HCT116 (cell line): Measurements from ENCODE around the gene AFDN. TPM values are rescaled to one million over a fixed set of nuclear protein-coding genes. Genes with fewer than 3 reads are reported as not detected.

ENCODE experiments used
- ATAC-seq: fragments of 200-7000 bp; cut with Tn5 transposase; 2 replicates; pipeline ENCODE4 v1.9.1; 2020; ENCODE audit warnings: mild to moderate bottlenecking, moderate library complexity
- BruUV-seq: library from RNA; stranded (reverse); fragments of 400-500 nt; replicated peaks from 2 replicates; lab custom pipeline; 2021; lab: Mats Ljungman, UMichigan
- CTCF ChIA-PET: fragments of 300-600 bp; sonication (Branson Sonifier 250); formaldehyde crosslinking; loops from one replicate; lab custom pipeline; 2021; ENCODE audit warnings: antibody characterized with exemption; lab: Charles Lee
- POLR2A ChIA-PET: fragments of 300-600, 350-600 bp; sonication (Branson Sonifier 250); formaldehyde crosslinking; loops from one replicate; lab custom pipeline; 2021; ENCODE audit warnings: antibody characterized with exemption; lab: Charles Lee
- RAD21 ChIA-PET, 2 experiments: fragments of 300-600 bp; sonication (Branson Sonifier 250); formaldehyde crosslinking; loops; one replicate each; lab custom pipeline; 2023; ENCODE audit warnings: low total read pairs in 2 of 2; ENCODE audit not compliant: uncharacterized antibody in 2 of 2, unreplicated experiment in 2 of 2, low non-redundant PET in 1 of 2; lab: Charles Lee
- DNase-seq: peaks from one replicate; pipeline ENCODE4 v3.0.0-alpha.2; 2010; ENCODE audit warnings: low read depth, low spot score
- H2AFZ ChIP-seq: fragments of 200-600 bp; shearing (Covaris generic), sonication (generic); 2 replicates; pipeline ENCODE4 v1.6.1; 2017; ENCODE audit warnings: low read depth, mixed run types, mixed read lengths, antibody characterized with exemption, low read length; ENCODE audit not compliant: poor library complexity, severe bottlenecking
- H3K27ac ChIP-seq: 2 replicates; pipeline ENCODE4 v1.5.1; 2012; ENCODE audit warnings: low read depth, low read length
- H3K27me3 ChIP-seq: fragments of 200-600 bp; sonication (generic); 2 replicates; pipeline ENCODE4 v1.6.1; 2016; ENCODE audit warnings: mixed run types, low read length, mixed read lengths; ENCODE audit not compliant: insufficient read depth
- H3K36me3 ChIP-seq, 2 experiments: fragments of 200-500 bp in 1 of 2; fragments of 200-600 bp in 1 of 2; sonication (Bioruptor generic) in 1 of 2; sonication (generic) in 1 of 2; 2 replicates each; pipeline versions ENCODE4 v1.5.1 to v1.6.1; 2014 to 2016; ENCODE audit warnings: low read length in 2 of 2, inconsistent platforms in 1 of 2, mixed read lengths in 1 of 2, mixed run types in 1 of 2; ENCODE audit not compliant: insufficient read depth in 2 of 2, control insufficient read depth in 1 of 2
- H3K4me1 ChIP-seq, 2 experiments: fragments of 200-600 bp in 1 of 2; sonication (generic) in 1 of 2; 2 replicates each; pipeline versions ENCODE4 v1.5.1 to v1.6.1; 2012 to 2017; ENCODE audit warnings: low read length in 2 of 2, inconsistent platforms in 1 of 2, mild to moderate bottlenecking in 1 of 2, mixed read lengths in 1 of 2, mixed run types in 1 of 2, moderate library complexity in 1 of 2; ENCODE audit not compliant: insufficient read depth in 2 of 2, control insufficient read depth in 1 of 2
- H3K4me2 ChIP-seq: fragments of 200-600 bp; sonication (generic); 2 replicates; pipeline ENCODE4 v1.6.1; 2017; ENCODE audit warnings: mixed run types, low read length, mixed read lengths
- H3K4me3 ChIP-seq, 2 experiments: fragments of 200-600 bp in 1 of 2; sonication (generic) in 1 of 2; replicated peaks in 1 of 2; 2 replicates each; pipeline ENCODE4 v1.5.1; 2011 to 2016; ENCODE audit warnings: low read length in 2 of 2, control low read depth in 1 of 2, low read depth in 1 of 2, mild to moderate bottlenecking in 1 of 2, mixed read lengths in 1 of 2, mixed run types in 1 of 2
- H3K79me2 ChIP-seq: fragments of 200-600 bp; sonication (generic); 2 replicates; pipeline ENCODE4 v1.6.1; 2017; ENCODE audit warnings: mild to moderate bottlenecking, mixed run types, low read length, moderate library complexity, mixed read lengths; ENCODE audit not compliant: insufficient read depth
- H3K9ac ChIP-seq: fragments of 200-600 bp; sonication (generic); 2 replicates; pipeline ENCODE4 v1.6.1; 2016; ENCODE audit warnings: low read length, mixed read lengths
- H3K9me2 ChIP-seq: fragments of 200-600 bp; sonication (generic), shearing (Covaris generic); 2 replicates; pipeline ENCODE4 v1.6.1; 2017; ENCODE audit warnings: mixed run types, mild to moderate bottlenecking, moderate library complexity; ENCODE audit not compliant: insufficient read depth
- H3K9me3 ChIP-seq, 2 experiments: fragments of 200-500 bp in 1 of 2; fragments of 200-600 bp in 1 of 2; sonication (Bioruptor generic) in 1 of 2; sonication (generic) in 1 of 2; 2 replicates each; pipeline ENCODE4 v1.6.1; 2014 to 2017; ENCODE audit warnings: low read length in 2 of 2, mixed read lengths in 2 of 2, inconsistent platforms in 1 of 2, low read depth in 1 of 2, mild to moderate bottlenecking in 1 of 2, mixed run types in 1 of 2, moderate library complexity in 1 of 2; ENCODE audit not compliant: control insufficient read depth in 1 of 2, insufficient read depth in 1 of 2
- H4K20me1 ChIP-seq: fragments of 200-600 bp; sonication (generic), shearing (Covaris generic); 2 replicates; pipeline ENCODE4 v1.6.1; 2017; ENCODE audit warnings: mixed run types, mild to moderate bottlenecking, moderate library complexity; ENCODE audit not compliant: insufficient read depth
- ATF3 ChIP-seq: IDR thresholded peaks from 2 replicates; pipeline ENCODE4 v1.6.1; 2012
- CBX3 ChIP-seq: IDR thresholded peaks from 2 replicates; pipeline ENCODE4 v1.6.1; 2012; ENCODE audit warnings: low read depth
- CEBPB ChIP-seq: IDR thresholded peaks from 2 replicates; pipeline ENCODE4 v1.6.1; 2012; ENCODE audit warnings: low read depth
- EGR1 ChIP-seq: IDR thresholded peaks from 2 replicates; pipeline ENCODE4 v1.6.1; 2012; ENCODE audit warnings: low read depth
- ELF1 ChIP-seq: IDR thresholded peaks from 2 replicates; pipeline ENCODE4 v1.6.1; 2012; ENCODE audit warnings: low read depth, borderline replicate concordance
- EZH2phosphoT487 ChIP-seq: fragments of 200-600 bp; IDR thresholded peaks from 2 replicates; pipeline ENCODE4 v1.6.1; 2018; ENCODE audit warnings: antibody characterized with exemption, borderline replicate concordance
- FOSL1 ChIP-seq: IDR thresholded peaks from 2 replicates; pipeline ENCODE4 v1.6.1; 2012; ENCODE audit warnings: low read depth
- JUND ChIP-seq: IDR thresholded peaks from 2 replicates; pipeline ENCODE4 v1.6.1; 2012
- POLR2A ChIP-seq: IDR thresholded peaks from 2 replicates; pipeline ENCODE4 v1.7.0; 2011; ENCODE audit warnings: borderline replicate concordance; ENCODE audit not compliant: insufficient read depth, insufficient read length; ENCODE audit errors: extremely low read depth
- POLR2AphosphoS5 ChIP-seq: IDR thresholded peaks from 2 replicates; pipeline ENCODE4 v1.6.1; 2011; ENCODE audit warnings: mild to moderate bottlenecking, low read depth, low read length, moderate library complexity
- RAD21 ChIP-seq: IDR thresholded peaks from 2 replicates; pipeline ENCODE4 v1.6.1; 2012; ENCODE audit warnings: low read depth, mild to moderate bottlenecking
- SIN3A ChIP-seq: IDR thresholded peaks from 2 replicates; pipeline ENCODE4 v1.6.1; 2012; ENCODE audit warnings: low read depth
- SP1 ChIP-seq: IDR thresholded peaks from 2 replicates; pipeline ENCODE4 v1.6.1; 2012; ENCODE audit warnings: low read depth
- SRF ChIP-seq: IDR thresholded peaks from 2 replicates; pipeline ENCODE4 v1.6.1; 2012; ENCODE audit warnings: low read depth
- TCF7L2 ChIP-seq: IDR thresholded peaks from 2 replicates; pipeline ENCODE4 v1.7.0; 2011; ENCODE audit warnings: borderline replicate concordance, inconsistent platforms; ENCODE audit not compliant: insufficient read depth, insufficient read length; ENCODE audit errors: extremely low read depth
- YY1 ChIP-seq: IDR thresholded peaks from 2 replicates; pipeline ENCODE4 v1.6.1; 2011; ENCODE audit warnings: low read length, low read depth, moderate library complexity, mild to moderate bottlenecking; ENCODE audit not compliant: insufficient replicate concordance; ENCODE audit errors: extremely low read depth
- ZBTB33 ChIP-seq: IDR thresholded peaks from 2 replicates; pipeline ENCODE4 v1.6.1; 2011; ENCODE audit warnings: mild to moderate bottlenecking, low read length, moderate library complexity; ENCODE audit not compliant: insufficient replicate concordance; ENCODE audit errors: extremely low read depth
- ZNF274 ChIP-seq: fragments of 200-500 bp; sonication (Bioruptor generic); IDR thresholded peaks from 2 replicates; pipeline ENCODE4 v1.6.1; 2014; ENCODE audit warnings: mild to moderate bottlenecking, low read depth, low read length, inconsistent platforms
- intact Hi-C: fragments of 100-400 bp; cut with micrococcal nuclease; formaldehyde crosslinking; loops from 2 replicates; pipeline ENCODE4 v1.10.0; 2022
- total RNA-seq: library from RNA; stranded (reverse); gene quantifications from one replicate; pipeline ENCODE4 v1.2.1, GENCODE V29; 2021; ENCODE audit not compliant: unreplicated experiment
- TF ChIP-seq, protein P1 (sequence below): IDR thresholded peaks from 2 replicates; pipeline ENCODE4 v1.6.1; 2012; ENCODE audit warnings: low read depth
- TF ChIP-seq, protein P2 (sequence below), 3 experiments: fragments of 200-600 bp in 1 of 3; sonication (generic) in 1 of 3; IDR thresholded peaks in 2 of 3; conservative IDR thresholded peaks in 1 of 3; 2 replicates each; pipeline ENCODE4 v1.5.1; 2012 to 2017; ENCODE audit warnings: low read depth in 2 of 3, low read length in 2 of 3, antibody characterized with exemption in 1 of 3, borderline replicate concordance in 1 of 3, control low read depth in 1 of 3, mild to moderate bottlenecking in 1 of 3, mixed read lengths in 1 of 3, mixed run types in 1 of 3, moderate library complexity in 1 of 3; ENCODE audit not compliant: insufficient read depth in 1 of 3

The AFDN gene
- total RNA-seq, 1 experiment from 2014 or later = 59.4 TPM

GRCh38 chr6:167996424-167997199 lies 169.9 kb downstream of the AFDN start:
- Histone ChIP-seq H3K27ac (no peak overlapping the region), H3K9ac (no peak overlapping the region), H3K36me3 (no peaks in the 10 kb centered on the region), H4K20me1 (no peaks in the 10 kb centered on the region), H3K79me2 (no peaks in the 10 kb centered on the region), H3K9me2 (no peaks in the 10 kb centered on the region), H3K27me3 (peaks cover 10% of the 10 kb centered on the region; the same call in 1 of the 2 replicates), H2AFZ (no peak overlapping the region), H3K9me3 (no peaks in the 10 kb centered on the region), H3K4me3 (no peak overlapping the region), H3K4me1 (no peaks in the 10 kb centered on the region), H3K4me2 (no peak overlapping the region)
- RAD21 ChIA-PET = interaction anchor here in 1 of 2 experiments (0.7 kb wide), 1 partner anchor 81 kb away, joined by 5 read pairs; no protein-coding TSS in a partner anchor
- CTCF ChIA-PET = no interaction called here
- POLR2A ChIA-PET = no interaction called here
- no TSS peak for BruUV-seq
- ATAC-seq (no peak), DNase-seq (no peak)
- TF ChIP-seq EGR1 (no peak), YY1 (no peak), SP1 (no peak), ZBTB33 (no peak), CEBPB (no peak), RAD21 (no peak), ATF3 (no peak), FOSL1 (no peak), TCF7L2 (no peak), ZNF274 (no peak), SIN3A (no peak), POLR2A (no peak), JUND (no peak), CBX3 (no peak), EZH2phosphoT487 (no peak), ELF1 (no peak), SRF (no peak), POLR2AphosphoS5 (no peak)
- TF ChIP-seq, protein P1, sequence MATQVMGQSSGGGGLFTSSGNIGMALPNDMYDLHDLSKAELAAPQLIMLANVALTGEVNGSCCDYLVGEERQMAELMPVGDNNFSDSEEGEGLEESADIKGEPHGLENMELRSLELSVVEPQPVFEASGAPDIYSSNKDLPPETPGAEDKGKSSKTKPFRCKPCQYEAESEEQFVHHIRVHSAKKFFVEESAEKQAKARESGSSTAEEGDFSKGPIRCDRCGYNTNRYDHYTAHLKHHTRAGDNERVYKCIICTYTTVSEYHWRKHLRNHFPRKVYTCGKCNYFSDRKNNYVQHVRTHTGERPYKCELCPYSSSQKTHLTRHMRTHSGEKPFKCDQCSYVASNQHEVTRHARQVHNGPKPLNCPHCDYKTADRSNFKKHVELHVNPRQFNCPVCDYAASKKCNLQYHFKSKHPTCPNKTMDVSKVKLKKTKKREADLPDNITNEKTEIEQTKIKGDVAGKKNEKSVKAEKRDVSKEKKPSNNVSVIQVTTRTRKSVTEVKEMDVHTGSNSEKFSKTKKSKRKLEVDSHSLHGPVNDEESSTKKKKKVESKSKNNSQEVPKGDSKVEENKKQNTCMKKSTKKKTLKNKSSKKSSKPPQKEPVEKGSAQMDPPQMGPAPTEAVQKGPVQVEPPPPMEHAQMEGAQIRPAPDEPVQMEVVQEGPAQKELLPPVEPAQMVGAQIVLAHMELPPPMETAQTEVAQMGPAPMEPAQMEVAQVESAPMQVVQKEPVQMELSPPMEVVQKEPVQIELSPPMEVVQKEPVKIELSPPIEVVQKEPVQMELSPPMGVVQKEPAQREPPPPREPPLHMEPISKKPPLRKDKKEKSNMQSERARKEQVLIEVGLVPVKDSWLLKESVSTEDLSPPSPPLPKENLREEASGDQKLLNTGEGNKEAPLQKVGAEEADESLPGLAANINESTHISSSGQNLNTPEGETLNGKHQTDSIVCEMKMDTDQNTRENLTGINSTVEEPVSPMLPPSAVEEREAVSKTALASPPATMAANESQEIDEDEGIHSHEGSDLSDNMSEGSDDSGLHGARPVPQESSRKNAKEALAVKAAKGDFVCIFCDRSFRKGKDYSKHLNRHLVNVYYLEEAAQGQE = no peak
- TF ChIP-seq, protein P2, sequence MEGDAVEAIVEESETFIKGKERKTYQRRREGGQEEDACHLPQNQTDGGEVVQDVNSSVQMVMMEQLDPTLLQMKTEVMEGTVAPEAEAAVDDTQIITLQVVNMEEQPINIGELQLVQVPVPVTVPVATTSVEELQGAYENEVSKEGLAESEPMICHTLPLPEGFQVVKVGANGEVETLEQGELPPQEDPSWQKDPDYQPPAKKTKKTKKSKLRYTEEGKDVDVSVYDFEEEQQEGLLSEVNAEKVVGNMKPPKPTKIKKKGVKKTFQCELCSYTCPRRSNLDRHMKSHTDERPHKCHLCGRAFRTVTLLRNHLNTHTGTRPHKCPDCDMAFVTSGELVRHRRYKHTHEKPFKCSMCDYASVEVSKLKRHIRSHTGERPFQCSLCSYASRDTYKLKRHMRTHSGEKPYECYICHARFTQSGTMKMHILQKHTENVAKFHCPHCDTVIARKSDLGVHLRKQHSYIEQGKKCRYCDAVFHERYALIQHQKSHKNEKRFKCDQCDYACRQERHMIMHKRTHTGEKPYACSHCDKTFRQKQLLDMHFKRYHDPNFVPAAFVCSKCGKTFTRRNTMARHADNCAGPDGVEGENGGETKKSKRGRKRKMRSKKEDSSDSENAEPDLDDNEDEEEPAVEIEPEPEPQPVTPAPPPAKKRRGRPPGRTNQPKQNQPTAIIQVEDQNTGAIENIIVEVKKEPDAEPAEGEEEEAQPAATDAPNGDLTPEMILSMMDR (IDR thresholded peaks at IDR 0.05 in 2 of 3, conservative IDR thresholded peaks at IDR 0.05 in 1 of 3; ENCODE audit: borderline replicate concordance in 1 of 3, insufficient read depth in 1 of 3, low read depth in 2 of 3, low read length in 2 of 3) = no peak
- intact Hi-C loops = no loop called here
